IPS-NIHi7 (cell line): ENCODE results near the gene PREX1.
A peak's percentile ranks its signal among the peaks of the same experiment; 100 is the strongest.

Experiments used
- DNase-seq: peaks from one replicate; pipeline ENCODE4 v3.0.0; 2012; ENCODE audit warnings: mixed read lengths; ENCODE audit errors: extremely low spot score

PREX1 gene

DNA sequence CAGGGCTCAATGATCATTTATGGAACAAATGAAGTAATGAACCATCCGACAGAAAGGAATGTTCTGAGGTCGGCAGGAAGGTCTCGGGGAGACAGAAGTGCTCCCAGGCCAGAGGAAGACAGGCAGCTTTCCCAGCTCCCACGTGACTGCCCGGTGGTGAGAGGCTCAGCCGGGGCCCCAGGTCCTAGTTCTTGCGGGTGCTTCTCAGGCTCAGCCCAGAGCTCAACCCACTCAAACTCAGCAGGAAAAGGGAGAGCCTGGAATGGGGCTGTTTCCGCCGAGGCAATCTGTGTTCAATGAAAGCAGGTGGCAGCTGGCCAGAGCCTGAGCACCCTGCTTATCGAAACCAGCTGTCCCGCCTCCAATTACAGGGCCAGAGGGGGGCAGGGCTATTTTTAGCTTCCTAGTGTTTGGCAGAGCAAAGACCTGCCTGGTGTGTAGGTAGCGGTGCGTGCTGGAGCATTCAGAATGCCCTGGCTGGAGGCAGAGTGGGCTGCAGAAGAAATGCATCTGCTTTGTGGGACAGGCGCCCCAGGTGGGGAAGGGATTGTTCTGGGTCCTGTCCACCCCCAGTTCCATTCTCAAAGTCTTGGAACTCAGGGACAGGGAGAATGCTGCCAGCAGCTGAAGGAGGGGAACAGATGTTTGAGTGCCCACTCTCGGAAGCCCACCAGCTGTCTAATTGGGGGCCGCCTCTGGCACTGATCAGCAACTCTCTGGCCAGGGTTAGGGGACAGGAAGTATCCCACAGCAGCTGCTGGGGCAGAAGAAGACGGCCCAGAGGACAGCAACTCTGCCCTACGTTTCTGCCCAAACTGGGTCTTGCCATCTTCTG lies 145.1 kb downstream of the PREX1 start:
- DNase-seq = peak; percentile 76

GRCh38 chr20:48681873-48682426 lies 145.8 kb downstream of the PREX1 start:
- DNase-seq = no peak

DNA sequence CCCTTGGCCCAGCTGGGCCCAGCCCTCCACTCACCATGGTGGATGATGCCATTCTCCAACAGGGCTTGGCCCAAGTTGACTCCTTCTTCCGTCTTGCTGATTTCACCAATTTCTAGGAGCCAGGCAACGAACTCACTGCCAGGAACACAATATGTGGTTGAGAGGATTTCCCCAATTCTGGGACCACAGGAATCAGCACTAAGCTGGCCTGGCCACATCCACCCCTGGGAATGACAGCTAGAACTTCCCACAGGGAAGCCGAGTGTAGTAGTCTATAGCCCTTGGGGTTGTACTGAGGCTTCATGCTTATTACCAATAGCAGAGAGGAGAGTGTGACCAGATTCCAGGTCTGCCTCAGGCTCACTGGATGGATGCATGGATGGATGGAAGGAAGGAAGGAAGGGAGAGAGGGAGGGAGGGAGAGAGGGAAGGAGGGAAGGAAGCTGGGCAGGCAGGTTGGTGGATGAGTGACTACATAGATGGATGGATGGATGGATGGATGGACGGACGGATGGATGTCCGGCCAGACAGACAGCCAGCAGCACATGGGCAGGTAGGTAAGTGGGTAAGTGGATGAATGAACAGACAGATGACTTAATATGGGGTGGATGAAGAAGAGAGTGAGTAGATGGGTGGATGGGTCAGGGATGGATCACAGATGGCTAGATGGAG lies 146.5 kb downstream of the PREX1 start:
- no peak for DNase-seq

DNA sequence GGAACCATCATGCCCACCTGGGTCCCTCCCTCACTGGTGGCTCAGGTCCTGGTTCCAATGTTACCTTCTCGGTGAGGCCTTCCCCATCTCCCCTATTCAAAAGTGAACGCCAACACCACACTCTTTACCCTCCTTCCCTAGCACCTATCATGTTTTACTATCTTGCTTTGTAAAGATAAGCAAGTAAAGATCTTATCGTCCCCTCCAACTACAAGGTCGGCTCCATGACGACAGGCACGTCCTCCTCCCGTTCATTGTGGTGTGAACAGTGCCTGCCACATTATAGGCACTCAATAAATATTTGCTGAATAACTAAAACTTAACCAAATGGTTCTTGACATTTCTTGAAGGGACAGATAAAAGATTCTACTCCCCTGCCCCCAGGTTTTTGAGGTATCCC lies 147.1 kb downstream of the PREX1 start:
- no peak for DNase-seq

DNA sequence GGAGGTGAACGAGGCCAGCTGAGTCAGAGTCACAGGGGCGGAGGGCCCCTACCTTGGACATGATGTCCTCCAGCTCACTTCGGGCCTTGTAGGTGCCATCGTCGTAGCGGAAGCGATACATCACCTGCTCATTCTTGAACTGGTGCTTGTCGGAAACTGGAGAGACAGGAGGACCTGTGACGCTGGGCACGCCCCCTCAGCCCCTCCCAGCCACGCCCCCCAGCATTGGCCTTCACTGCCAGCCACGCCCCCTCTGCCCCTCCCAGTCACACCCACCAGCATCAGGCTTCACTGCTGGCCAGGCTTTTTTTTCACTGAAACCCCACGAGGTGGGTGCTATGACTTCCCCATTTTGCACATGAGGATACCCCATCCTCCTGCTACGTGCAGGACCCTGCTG lies 148.2 kb downstream of the PREX1 start:
- DNase-seq = peak; percentile 91

GRCh38 chr20:48679011-48679410 lies 148.8 kb downstream of the PREX1 start:
- no peak for DNase-seq

DNA sequence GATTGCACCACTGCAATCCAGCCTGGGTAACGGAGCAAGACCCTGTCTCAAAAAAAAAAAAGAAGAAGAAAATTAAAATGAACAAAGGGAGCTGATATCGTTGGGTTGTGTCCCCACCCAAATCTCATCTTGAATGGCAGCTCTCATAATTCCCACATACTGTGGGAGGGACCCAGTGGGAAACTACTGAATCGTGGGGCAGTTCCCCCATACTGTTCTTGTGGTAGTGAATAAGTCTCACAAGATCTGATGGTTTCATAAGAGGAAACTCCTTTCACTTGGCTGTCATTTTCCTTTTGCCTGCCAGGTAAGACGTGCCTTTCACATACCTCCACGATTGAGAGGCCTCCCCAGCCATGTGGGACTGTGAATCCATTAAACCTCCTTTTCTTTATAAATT lies 149.4 kb downstream of the PREX1 start:
- no peak for DNase-seq

DNA sequence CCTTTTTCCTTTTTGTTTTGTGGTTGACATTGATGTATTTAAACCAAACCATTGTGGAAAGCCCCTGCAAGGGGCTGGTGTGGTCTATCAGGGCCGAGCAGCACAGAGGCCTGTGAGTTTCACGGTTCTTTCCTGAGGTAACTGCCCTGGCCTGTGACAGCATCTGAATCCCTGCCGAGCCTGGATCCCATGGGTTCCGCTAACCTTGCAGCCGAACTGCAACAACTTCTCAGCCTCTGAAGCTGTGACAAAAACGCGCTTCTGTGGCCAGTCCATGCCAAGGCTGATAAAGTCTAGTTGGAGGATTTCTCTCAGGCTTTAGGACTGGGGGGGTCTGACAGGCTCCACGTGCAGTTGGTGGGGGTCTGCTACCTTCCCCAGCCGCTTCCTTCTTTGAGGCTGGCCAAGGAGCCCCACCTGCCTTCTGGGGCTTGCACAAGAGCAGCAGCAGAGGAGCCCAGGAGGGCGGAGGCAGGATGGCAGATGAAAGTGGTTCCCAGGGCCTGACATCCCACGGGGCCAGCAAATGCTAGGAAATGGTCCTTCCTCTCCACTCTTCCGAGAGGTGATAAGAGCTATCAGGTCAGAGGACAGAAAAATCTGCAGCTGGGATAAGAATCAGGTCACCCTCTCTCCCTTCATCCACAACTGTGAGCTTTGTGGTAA lies 150.9 kb downstream of the PREX1 start:
- DNase-seq = no peak

DNA sequence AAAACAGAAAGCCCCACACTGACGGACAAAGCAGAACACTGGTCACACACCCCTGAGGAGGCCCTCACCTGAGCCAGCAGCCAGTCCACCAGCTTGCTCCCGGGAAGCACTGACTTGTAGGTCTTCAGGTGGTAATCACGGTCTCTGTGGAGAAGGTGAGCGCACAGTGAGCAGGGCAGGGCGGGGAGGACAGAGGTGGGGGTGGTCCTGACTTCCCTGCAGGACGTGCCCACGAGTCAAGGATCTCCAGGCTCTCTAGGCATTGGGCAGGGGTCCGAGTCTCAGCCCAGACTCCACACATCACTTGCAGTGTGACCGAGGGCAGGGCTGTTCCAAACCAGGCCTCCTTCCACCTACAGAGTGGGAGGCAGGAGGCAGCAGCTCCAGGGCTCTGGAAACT lies 151.7 kb downstream of the PREX1 start:
- no peak for DNase-seq

GRCh38 chr20:48674461-48674860 lies 153.3 kb downstream of the PREX1 start:
- DNase-seq = no peak

GRCh38 chr20:48673507-48673906 lies 154.3 kb downstream of the PREX1 start:
- DNase-seq = no peak

DNA sequence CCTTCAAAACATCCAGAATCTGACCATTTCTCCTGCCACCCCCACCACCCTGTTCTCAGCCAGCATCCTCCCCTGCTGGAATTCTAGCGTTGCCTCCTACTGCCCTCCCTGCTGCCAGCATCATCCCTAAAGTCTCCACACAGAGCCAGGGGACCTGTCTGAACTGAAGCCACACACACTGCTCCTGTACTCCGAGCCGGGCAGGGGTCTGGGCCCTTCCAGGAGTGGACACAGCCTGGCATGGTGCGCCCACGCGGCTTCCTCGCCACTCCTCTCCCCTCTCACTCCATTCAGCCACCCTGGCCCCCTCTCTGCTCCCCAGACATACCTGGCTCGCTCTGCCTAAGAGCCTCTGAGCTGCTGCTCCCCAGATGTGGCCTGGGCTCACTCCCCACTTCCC lies 155.5 kb downstream of the PREX1 start:
- no peak for DNase-seq

- DNase-seq = no peak
Measured at GRCh38 chr20:48671141-48671540, 156.7 kb downstream of the PREX1 start.

DNA sequence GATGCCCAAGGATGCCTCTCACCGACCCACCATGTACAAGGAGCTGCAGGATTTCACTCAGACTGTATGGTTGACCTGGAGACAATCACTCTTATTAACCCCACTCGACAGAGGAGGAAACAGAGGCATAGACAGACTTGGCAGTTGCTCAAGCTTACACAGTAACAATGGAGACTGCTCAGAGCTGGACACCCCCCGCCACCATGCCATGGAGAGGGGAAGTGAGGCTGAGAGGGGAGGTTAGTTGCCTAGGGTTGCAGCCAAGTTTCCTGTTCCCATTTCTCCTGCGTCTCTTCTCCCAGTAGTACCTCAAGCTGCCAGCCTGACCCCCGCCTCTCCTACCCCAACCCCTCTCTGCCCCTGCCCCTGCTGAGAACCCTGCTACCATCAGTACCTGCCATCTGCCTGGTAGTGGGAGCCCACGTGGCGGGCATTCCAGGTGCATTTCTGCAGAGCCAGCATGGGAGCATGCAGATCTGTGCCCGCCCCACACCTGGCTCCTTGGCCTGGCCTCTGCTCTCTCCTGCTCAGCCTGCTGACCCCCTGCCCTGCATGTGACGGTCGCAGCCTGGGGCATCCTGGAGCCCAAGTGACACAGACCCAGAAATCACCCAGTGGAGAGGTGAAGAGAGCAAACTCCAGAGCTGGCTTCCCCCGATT lies 157.7 kb downstream of the PREX1 start:
- DNase-seq = no peak

GRCh38 chr20:48668451-48668946 lies 159.3 kb downstream of the PREX1 start:
- no peak for DNase-seq

DNA sequence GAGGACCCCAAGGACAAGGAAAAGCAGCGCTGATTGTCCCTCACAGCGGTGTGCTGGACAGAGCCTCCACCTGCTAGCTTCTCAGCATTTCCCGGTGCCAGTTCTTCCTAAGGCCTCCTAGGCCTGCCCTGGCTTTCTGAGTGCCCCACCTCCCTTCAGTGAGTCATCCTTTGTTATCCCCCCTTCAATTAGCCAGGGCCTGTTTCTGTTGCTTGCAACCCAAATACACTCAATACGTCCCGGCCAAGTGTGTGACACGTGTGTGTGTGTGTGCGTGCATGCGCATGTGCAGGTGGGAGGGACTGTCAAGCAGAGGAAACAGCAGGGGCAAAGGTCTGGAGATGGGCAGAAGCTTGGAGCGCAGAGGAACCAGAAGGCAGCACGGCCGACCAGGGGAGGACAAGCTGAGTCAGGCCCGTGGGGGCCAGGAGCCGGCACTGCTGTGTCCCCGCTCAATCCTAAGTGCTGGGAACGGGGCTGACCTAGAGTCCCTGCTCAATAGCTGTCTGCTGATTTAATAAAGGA lies 159.8 kb downstream of the PREX1 start:
- peak; percentile 38 for DNase-seq

DNA sequence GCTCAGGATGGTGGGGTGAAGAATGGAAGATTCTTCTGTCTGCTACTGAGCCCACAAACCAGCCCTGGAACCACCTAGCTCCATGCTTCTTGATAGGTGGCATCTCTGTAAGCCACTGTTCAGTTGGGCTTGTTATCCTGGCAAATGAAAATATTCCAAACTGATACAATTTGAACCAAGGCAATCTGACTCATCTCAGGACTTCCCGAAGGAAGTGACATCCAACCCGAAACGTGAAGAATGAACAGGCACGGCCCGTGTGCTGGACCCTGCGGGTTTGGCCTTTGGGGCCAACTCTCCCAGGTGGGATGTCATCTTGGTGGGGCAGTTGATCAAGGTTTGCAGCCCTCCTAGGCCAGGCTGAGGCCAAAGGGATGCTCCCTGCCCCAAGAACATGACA lies 160.3 kb downstream of the PREX1 start:
- no peak for DNase-seq

GRCh38 chr20:48665785-48666184 lies 162.0 kb downstream of the PREX1 start:
- DNase-seq = no peak

DNA sequence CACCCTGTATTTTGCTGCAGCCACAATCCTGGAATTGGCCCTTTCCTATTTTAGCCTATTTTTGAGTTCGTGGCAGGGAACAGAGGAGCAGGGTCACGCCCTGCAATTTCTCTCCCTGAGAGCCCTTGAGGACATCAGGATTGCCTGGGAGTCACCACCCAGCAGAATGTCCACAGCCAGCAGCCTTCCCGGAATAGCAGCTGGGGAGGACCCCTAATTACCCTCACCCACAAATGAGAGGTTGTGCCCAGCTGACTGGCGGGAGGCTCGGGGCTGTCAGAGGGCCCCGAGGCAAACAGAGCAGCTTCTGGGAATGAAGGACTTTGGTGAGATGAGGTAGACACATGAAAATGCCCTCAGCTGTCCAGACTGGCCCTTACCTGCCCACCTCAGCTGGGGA lies 165.1 kb downstream of the PREX1 start:
- DNase-seq = no peak

GRCh38 chr20:48661575-48662455 lies 166.0 kb downstream of the PREX1 start:
- DNase-seq = no peak

DNA sequence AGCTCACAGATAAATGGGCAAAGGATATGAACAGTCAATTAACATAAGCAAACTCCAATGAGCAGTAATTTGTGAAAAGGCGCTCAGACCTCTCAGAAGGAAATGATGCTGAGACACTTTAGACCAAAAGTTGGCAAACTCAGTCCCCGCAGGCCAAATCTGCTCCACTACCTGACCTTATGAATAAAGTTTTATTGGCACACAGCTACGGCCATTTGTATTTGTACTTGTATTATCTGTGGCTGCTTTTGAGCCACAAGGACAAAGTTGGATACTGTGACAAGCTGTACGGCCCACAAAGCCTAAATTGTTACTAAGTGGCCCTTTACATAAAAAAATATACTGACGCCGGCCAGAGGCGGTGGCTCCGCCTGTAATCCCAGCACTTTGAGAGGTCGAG lies 167.0 kb downstream of the PREX1 start:
- no peak for DNase-seq
